Bronchial epithelial cell (primary cell): ENCODE data around the gene THOC5. TPM values are rescaled to one million over a fixed set of nuclear protein-coding genes. Genes with fewer than 3 reads are reported as not detected.
"Not testable (repeated sequence)": the region's sequence is repeated elsewhere in the genome, so short reads cannot be mapped to it uniquely, and the experiment has no call there.

ENCODE experiments used
- DNase-seq: peaks from one replicate; pipeline ENCODE4 v3.0.0-alpha.2; 2010; ENCODE audit warnings: low read depth
- FAIRE-seq: peaks from 2 replicates; lab custom pipeline; 2011; peaks lifted over from hg19 to GRCh38; lab: Jason Lieb, UNC
- H3K27me3 ChIP-seq: 2 replicates; pipeline ENCODE4 v1.5.1; 2011; ENCODE audit warnings: low read length; ENCODE audit not compliant: control insufficient read depth, insufficient read depth
- H3K36me3 ChIP-seq: 2 replicates; pipeline ENCODE4 v1.5.1; 2011; ENCODE audit warnings: low read length; ENCODE audit not compliant: control insufficient read depth, insufficient read depth
- H3K4me3 ChIP-seq: 2 replicates; pipeline ENCODE4 v1.5.1; 2011; ENCODE audit warnings: mild to moderate bottlenecking, low read depth, low read length, control low read depth
- CTCF ChIP-seq: IDR thresholded peaks from 2 replicates; pipeline ENCODE4 v1.5.1; 2011; ENCODE audit warnings: mild to moderate bottlenecking, moderate library complexity, low read length, control low read depth, inconsistent platforms; ENCODE audit not compliant: insufficient read depth, severe bottlenecking
- total RNA-seq: library from RNA; depleted of rRNA; stranded (reverse); fragments of >200 nt; gene quantifications from 2 replicates; pipeline ENCODE4 v1.2.1, GENCODE V29; 2014

Gene THOC5
- total RNA-seq, 1 donor from 2014 or later: 43.2 TPM

GRCh38 chr22:29587938-29588699 is 34.6 kb upstream of the THOC5 start:
- FAIRE-seq (peak; percentile 7), DNase-seq (peak; percentile 94)
- no peaks in the 10 kb centered on the region for H3K36me3 ChIP-seq
- no peak overlapping the region for H3K4me3 ChIP-seq
- H3K27me3 ChIP-seq: no peaks in the 10 kb centered on the region
- TF ChIP-seq CTCF: no peak

- H3K36me3 ChIP-seq, H3K4me3 ChIP-seq, H3K27me3 ChIP-seq, DNase-seq, FAIRE-seq: not testable (repeated sequence)
Observed at GRCh38 chr22:29586193-29586705, 32.7 kb upstream of the THOC5 start.

- no peak overlapping the region for H3K4me3 ChIP-seq
- FAIRE-seq: no peak
- no peaks in the 10 kb centered on the region for H3K36me3 ChIP-seq
- H3K27me3 ChIP-seq: no peaks in the 10 kb centered on the region
- DNase-seq: no peak
- TF ChIP-seq CTCF: no peak
Observed at GRCh38 chr22:29584975-29585374, 31.4 kb upstream of the THOC5 start.

GRCh38 chr22:29581799-29582198 is 28.2 kb upstream of the THOC5 start:
- Histone ChIP-seq H3K4me3 (peak overlapping the region; percentile 53), H3K36me3 (no peaks in the 10 kb centered on the region), H3K27me3 (no peaks in the 10 kb centered on the region)
- peak; percentile 36 for FAIRE-seq
- peak; percentile 50 for DNase-seq
- no peak for TF ChIP-seq CTCF

- no peaks in the 10 kb centered on the region for H3K27me3 ChIP-seq
- no peak for TF ChIP-seq CTCF
- DNase-seq: no peak
- no peaks in the 10 kb centered on the region for H3K36me3 ChIP-seq
- peak overlapping the region; percentile 53 for H3K4me3 ChIP-seq
- no peak for FAIRE-seq
Observed at GRCh38 chr22:29580200-29580810, 26.7 kb upstream of the THOC5 start.

- FAIRE-seq (no peak), DNase-seq (no peak)
- no peak overlapping the region for H3K4me3 ChIP-seq
- H3K27me3 ChIP-seq: no peaks in the 10 kb centered on the region
- H3K36me3 ChIP-seq: no peaks in the 10 kb centered on the region
- TF ChIP-seq CTCF: no peak
Observed at GRCh38 chr22:29578462-29579200, 25.1 kb upstream of the THOC5 start.
